Measurements from ENCODE around the gene TASP1. TPM values are rescaled to one million over a fixed set of nuclear protein-coding genes. Genes with fewer than 3 reads are reported as not detected.

TASP1 gene
- total and polyA plus RNA-seq, 2 experiments from 2014 or later = 7.6 to 8.4 TPM

DNA sequence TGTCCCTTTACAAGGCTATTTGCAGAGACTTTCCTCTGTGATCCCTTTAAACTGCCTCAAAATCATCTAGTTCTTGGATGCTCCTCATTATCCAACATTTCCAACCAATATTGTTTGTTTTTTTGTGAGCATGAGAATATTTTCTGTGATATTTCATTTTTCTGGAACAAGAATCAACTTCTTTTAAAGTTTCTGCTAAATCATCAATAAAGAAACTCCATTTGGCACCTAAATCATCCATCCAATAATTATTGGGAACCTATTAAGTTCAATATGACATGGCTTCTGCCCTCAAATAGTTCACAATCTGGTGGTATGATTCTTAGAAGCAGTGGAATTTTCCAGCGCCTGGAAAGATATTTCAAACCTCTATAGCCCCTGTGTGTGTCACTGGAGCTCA lies 210.0 kb downstream of the TASP1 start:
- no peak overlapping the region for H3K9ac ChIP-seq
- no peak overlapping the region for H3K27ac ChIP-seq
- no peaks in the 10 kb centered on the region for H3K27me3 ChIP-seq (replicated peaks; ENCODE audit: insufficient read depth)
- no peak overlapping the region for H3K4me2 ChIP-seq (ENCODE audit: unreplicated experiment)
- H3K9me3 ChIP-seq (ENCODE audit: low read depth) = no peaks in the 10 kb centered on the region
- TF ChIP-seq EZH2 (IDR thresholded peaks at IDR 0.05; ENCODE audit: insufficient read depth, poor library complexity, severe bottlenecking) (no peak), EZH2phosphoT487 (IDR thresholded peaks at IDR 0.05; ENCODE audit: insufficient read depth, low read depth) (no peak)
- H3K9me2 ChIP-seq (ENCODE audit: insufficient read depth) = no peaks in the 10 kb centered on the region
- H3K4me3 ChIP-seq = no peak overlapping the region
- no peak overlapping the region for H2AFZ ChIP-seq
- no peaks in the 10 kb centered on the region for H3K36me3 ChIP-seq (ENCODE audit: low read depth)
- no peaks in the 10 kb centered on the region for H3F3A ChIP-seq (ENCODE audit: insufficient read depth)
- H3K79me2 ChIP-seq (ENCODE audit: insufficient read depth) = no peaks in the 10 kb centered on the region
- in situ Hi-C loops (cut with MboI) = no loop called here
- H3K4me1 ChIP-seq (ENCODE audit: insufficient read depth) = no peaks in the 10 kb centered on the region
- 36 to 50% methylated on average over 1 of the region's 1 CpG for WGBS, 2 experiments (ENCODE audit: low coverage in 1 of 2, low lambda C conversion rate in 2 of 2, missing lambda C conversion rate in 2 of 2)
- no peak for DNase-seq
- H4K20me1 ChIP-seq (ENCODE audit: insufficient read depth) = no peaks in the 10 kb centered on the region

DNA sequence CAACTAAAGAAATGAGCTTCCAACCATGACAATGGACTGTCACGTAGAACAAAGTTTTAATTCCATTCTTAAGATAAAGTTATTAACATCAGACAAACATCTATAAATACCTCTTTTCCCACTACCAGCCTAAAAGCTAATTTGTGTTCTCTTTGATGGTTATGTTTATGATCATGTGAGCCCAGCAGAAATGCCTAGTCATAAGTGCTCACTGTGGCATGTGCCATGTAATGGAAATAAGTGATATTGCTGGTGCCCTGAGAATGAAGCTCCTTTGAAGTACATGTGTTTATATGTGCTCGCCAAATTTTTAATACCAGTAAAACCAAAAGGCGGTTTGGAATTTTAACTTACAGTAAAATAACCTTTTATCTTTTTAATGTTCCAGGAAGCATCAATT lies 211.9 kb downstream of the TASP1 start:
- in situ Hi-C loops (cut with MboI) = no loop called here
- WGBS, 2 experiments (ENCODE audit: low coverage in 1 of 2, low lambda C conversion rate in 2 of 2, missing lambda C conversion rate in 2 of 2) = 42 to 44% methylated on average over 3 of the region's 3 CpGs
- Histone ChIP-seq H3K27ac (no peak overlapping the region), H4K20me1 (ENCODE audit: insufficient read depth) (no peaks in the 10 kb centered on the region), H3K27me3 (replicated peaks; ENCODE audit: insufficient read depth) (no peaks in the 10 kb centered on the region), H3K9me2 (ENCODE audit: insufficient read depth) (no peaks in the 10 kb centered on the region), H3K36me3 (ENCODE audit: low read depth) (no peaks in the 10 kb centered on the region), H2AFZ (no peak overlapping the region), H3K4me3 (no peak overlapping the region), H3K4me1 (ENCODE audit: insufficient read depth) (no peaks in the 10 kb centered on the region), H3K9me3 (ENCODE audit: low read depth) (no peaks in the 10 kb centered on the region), H3K9ac (no peak overlapping the region), H3K79me2 (ENCODE audit: insufficient read depth) (no peaks in the 10 kb centered on the region), H3K4me2 (ENCODE audit: unreplicated experiment) (no peak overlapping the region), H3F3A (ENCODE audit: insufficient read depth) (no peaks in the 10 kb centered on the region)
- TF ChIP-seq EZH2 (IDR thresholded peaks at IDR 0.05; ENCODE audit: insufficient read depth, poor library complexity, severe bottlenecking) (no peak), EZH2phosphoT487 (IDR thresholded peaks at IDR 0.05; ENCODE audit: insufficient read depth, low read depth) (no peak)
- DNase-seq = no peak

DNA sequence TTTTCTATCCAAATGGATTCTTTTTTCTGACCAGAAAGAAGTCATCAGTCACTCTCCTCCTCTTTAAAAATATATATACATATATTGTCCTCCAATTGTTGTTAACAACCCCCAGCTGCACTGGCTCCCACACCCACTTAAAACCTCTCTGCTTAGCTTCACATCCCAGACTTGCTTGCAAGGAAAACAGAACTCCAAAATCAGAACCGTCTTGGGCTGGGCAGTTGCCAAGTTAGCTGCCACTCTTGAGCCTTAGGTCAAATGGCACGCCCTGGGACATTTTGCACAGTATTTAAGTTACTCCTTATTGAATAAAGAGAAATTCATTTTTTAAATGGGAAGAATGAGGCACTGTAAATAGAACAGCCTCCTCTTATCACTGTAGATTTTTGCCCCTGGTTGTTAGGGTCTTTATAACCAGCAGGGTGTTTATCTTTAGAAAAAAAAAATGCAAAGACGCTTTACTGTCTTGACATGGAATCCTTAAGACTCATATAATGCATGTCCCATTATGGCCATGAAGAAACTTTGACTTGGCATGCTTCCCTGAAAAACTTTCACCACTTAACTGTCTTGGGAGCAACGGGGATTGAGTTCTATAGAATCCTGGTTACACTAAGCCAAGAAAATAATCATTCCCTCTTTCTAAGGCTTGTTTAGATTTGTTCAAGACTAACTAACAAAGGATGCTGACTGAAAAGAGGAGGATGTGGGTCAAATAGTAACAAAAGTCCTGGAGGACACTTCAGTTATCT lies 213.2 kb downstream of the TASP1 start:
- Histone ChIP-seq H3K27me3 (replicated peaks; ENCODE audit: insufficient read depth) (no peaks in the 10 kb centered on the region), H4K20me1 (ENCODE audit: insufficient read depth) (no peaks in the 10 kb centered on the region), H3K4me3 (no peak overlapping the region), H2AFZ (no peak overlapping the region), H3K4me1 (ENCODE audit: insufficient read depth) (no peaks in the 10 kb centered on the region), H3K9me2 (ENCODE audit: insufficient read depth) (no peaks in the 10 kb centered on the region), H3K36me3 (ENCODE audit: low read depth) (no peaks in the 10 kb centered on the region), H3K27ac (no peak overlapping the region), H3K9me3 (ENCODE audit: low read depth) (no peaks in the 10 kb centered on the region), H3F3A (ENCODE audit: insufficient read depth) (no peaks in the 10 kb centered on the region), H3K9ac (no peak overlapping the region), H3K79me2 (ENCODE audit: insufficient read depth) (no peaks in the 10 kb centered on the region), H3K4me2 (ENCODE audit: unreplicated experiment) (no peak overlapping the region)
- 57 to 61% methylated on average over 4 of the region's 4 CpGs for WGBS, 2 experiments (ENCODE audit: low coverage in 1 of 2, low lambda C conversion rate in 2 of 2, missing lambda C conversion rate in 2 of 2)
- no peak for DNase-seq
- TF ChIP-seq EZH2 (IDR thresholded peaks at IDR 0.05; ENCODE audit: insufficient read depth, poor library complexity, severe bottlenecking) (no peak), EZH2phosphoT487 (IDR thresholded peaks at IDR 0.05; ENCODE audit: insufficient read depth, low read depth) (no peak)
- in situ Hi-C loops (cut with MboI) = no loop called here

DNA sequence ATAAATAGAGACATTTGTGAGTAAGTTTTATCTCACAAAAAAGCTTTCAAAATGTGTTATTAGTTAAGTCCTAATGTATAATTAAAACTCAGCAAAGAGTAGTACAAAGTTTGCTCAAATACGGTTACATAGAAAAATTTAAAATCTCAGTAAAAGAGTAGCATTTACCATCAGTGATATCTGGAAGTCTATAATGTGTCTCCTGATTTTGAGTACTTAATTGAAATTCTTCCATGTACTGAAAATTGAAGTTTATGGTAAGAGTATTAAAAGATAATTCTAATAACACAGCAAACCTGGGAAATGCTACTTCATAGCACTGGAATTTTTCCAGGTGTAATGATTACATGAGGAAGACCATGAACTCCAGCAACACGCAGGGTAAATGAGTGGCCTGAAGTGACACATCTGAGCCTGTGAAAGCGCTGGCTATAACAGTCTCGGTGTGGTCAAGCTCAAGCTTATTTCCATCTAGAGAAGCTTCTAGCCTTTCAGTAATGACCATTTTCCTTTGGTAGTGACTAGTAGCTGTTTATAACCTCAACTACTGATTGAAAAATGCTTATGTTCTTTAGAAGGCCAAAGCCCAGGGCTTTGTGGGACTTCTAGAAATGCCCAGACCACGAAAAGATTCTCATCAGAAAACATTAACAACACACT lies 214.4 kb downstream of the TASP1 start:
- no peak for DNase-seq
- no peaks in the 10 kb centered on the region for H3K9me3 ChIP-seq (ENCODE audit: low read depth)
- in situ Hi-C loops (cut with MboI) = no loop called here
- no peak overlapping the region for H3K27ac ChIP-seq
- H3K79me2 ChIP-seq (ENCODE audit: insufficient read depth) = no peaks in the 10 kb centered on the region
- H3K36me3 ChIP-seq (ENCODE audit: low read depth) = no peaks in the 10 kb centered on the region
- no peaks in the 10 kb centered on the region for H3K4me1 ChIP-seq (ENCODE audit: insufficient read depth)
- no peak overlapping the region for H3K4me3 ChIP-seq
- no peaks in the 10 kb centered on the region for H3K27me3 ChIP-seq (replicated peaks; ENCODE audit: insufficient read depth)
- no peaks in the 10 kb centered on the region for H3F3A ChIP-seq (ENCODE audit: insufficient read depth)
- H4K20me1 ChIP-seq (ENCODE audit: insufficient read depth) = no peaks in the 10 kb centered on the region
- no peak overlapping the region for H2AFZ ChIP-seq
- H3K9me2 ChIP-seq (ENCODE audit: insufficient read depth) = no peaks in the 10 kb centered on the region
- TF ChIP-seq EZH2phosphoT487 (IDR thresholded peaks at IDR 0.05; ENCODE audit: insufficient read depth, low read depth) (no peak), EZH2 (IDR thresholded peaks at IDR 0.05; ENCODE audit: insufficient read depth, poor library complexity, severe bottlenecking) (no peak)
- H3K4me2 ChIP-seq (ENCODE audit: unreplicated experiment) = no peak overlapping the region
- 90% methylated on average over 5 of the region's 5 CpGs for WGBS, 2 experiments (ENCODE audit: low coverage in 1 of 2, low lambda C conversion rate in 2 of 2, missing lambda C conversion rate in 2 of 2)
- H3K9ac ChIP-seq = no peak overlapping the region
